ENCODE results near the gene SNRK. TPM values are rescaled to one million over a fixed set of nuclear protein-coding genes. Genes with fewer than 3 reads are reported as not detected.

Gene SNRK
- total RNA-seq, 6 experiments from 2014 or later: 10.0 to 13.8 (median 11.6) TPM

DNA sequence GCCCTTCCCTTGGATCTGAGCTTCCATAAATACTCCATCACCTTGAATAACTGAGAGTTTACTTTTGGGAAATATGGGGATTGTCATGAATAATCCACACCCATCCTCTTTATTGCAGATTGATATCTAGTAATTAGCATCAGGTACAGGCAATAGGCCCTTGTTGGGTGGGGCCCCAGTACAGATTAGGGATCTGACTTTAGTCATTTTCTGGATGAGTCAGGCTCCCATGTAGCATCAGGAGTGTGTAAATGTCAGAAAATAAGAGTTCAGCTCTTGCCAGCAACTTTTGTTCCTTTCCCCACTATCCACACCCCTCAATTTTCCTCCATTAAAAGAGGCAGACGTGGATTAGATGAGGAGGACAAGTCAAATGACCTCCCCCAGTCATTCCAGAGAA is 17.7 kb upstream of the SNRK start:
- Mint-ChIP-seq H3K4me1 (ENCODE audit: low read depth) (no peaks in the 10 kb centered on the region), H3K27ac (no peak overlapping the region), H3K27me3 (ENCODE audit: insufficient read depth) (peaks cover 34% of the 10 kb centered on the region), H3K4me3 (no peak overlapping the region), H3K36me3 (ENCODE audit: low read depth) (no peaks in the 10 kb centered on the region), H3K9me3 (no peaks in the 10 kb centered on the region)
- no peak for DNase-seq
- TF ChIP-seq, protein P1, sequence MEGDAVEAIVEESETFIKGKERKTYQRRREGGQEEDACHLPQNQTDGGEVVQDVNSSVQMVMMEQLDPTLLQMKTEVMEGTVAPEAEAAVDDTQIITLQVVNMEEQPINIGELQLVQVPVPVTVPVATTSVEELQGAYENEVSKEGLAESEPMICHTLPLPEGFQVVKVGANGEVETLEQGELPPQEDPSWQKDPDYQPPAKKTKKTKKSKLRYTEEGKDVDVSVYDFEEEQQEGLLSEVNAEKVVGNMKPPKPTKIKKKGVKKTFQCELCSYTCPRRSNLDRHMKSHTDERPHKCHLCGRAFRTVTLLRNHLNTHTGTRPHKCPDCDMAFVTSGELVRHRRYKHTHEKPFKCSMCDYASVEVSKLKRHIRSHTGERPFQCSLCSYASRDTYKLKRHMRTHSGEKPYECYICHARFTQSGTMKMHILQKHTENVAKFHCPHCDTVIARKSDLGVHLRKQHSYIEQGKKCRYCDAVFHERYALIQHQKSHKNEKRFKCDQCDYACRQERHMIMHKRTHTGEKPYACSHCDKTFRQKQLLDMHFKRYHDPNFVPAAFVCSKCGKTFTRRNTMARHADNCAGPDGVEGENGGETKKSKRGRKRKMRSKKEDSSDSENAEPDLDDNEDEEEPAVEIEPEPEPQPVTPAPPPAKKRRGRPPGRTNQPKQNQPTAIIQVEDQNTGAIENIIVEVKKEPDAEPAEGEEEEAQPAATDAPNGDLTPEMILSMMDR (IDR thresholded peaks at IDR 0.05): no peak

- H3K9me3 Mint-ChIP-seq: no peaks in the 10 kb centered on the region
- H3K36me3 Mint-ChIP-seq (ENCODE audit: low read depth): no peaks in the 10 kb centered on the region
- no peak overlapping the region for H3K4me3 Mint-ChIP-seq
- DNase-seq: no peak
- TF ChIP-seq, protein P1 (IDR thresholded peaks at IDR 0.05): no peak
- no peak overlapping the region for H3K27ac Mint-ChIP-seq
- H3K27me3 Mint-ChIP-seq (ENCODE audit: insufficient read depth): peaks cover 40% of the 10 kb centered on the region
- no peaks in the 10 kb centered on the region for H3K4me1 Mint-ChIP-seq (ENCODE audit: low read depth)
Measured at GRCh38 chr3:43270078-43270477, 16.3 kb upstream of the SNRK start.

- H3K27me3 Mint-ChIP-seq (ENCODE audit: insufficient read depth): peaks cover 37% of the 10 kb centered on the region
- TF ChIP-seq, protein P1 (IDR thresholded peaks at IDR 0.05): no peak
- no peak for DNase-seq
Measured at GRCh38 chr3:43273416-43273815, 12.9 kb upstream of the SNRK start.

GRCh38 chr3:43279082-43279481 is 7.3 kb upstream of the SNRK start:
- Mint-ChIP-seq H3K9me3 (no peaks in the 10 kb centered on the region), H3K4me3 (no peak overlapping the region), H3K27me3 (ENCODE audit: insufficient read depth) (peaks cover 28% of the 10 kb centered on the region), H3K4me1 (ENCODE audit: low read depth) (no peaks in the 10 kb centered on the region), H3K36me3 (ENCODE audit: low read depth) (no peaks in the 10 kb centered on the region), H3K27ac (no peak overlapping the region)
- TF ChIP-seq, protein P1 (IDR thresholded peaks at IDR 0.05): no peak
- DNase-seq: no peak

More at GRCh38 chr3:43273416-43273815, 12.9 kb upstream of the SNRK start:
- Mint-ChIP-seq H3K4me1 (ENCODE audit: low read depth) (no peaks in the 10 kb centered on the region), H3K4me3 (no peak overlapping the region), H3K9me3 (no peaks in the 10 kb centered on the region), H3K27ac (no peak overlapping the region), H3K36me3 (ENCODE audit: low read depth) (no peaks in the 10 kb centered on the region)

GRCh38 chr3:43279532-43279931 is 6.8 kb upstream of the SNRK start:
- peaks cover 24% of the 10 kb centered on the region for H3K27me3 Mint-ChIP-seq (ENCODE audit: insufficient read depth)

More at GRCh38 chr3:43279532-43279931, 6.8 kb upstream of the SNRK start:
- Mint-ChIP-seq H3K36me3 (ENCODE audit: low read depth) (no peaks in the 10 kb centered on the region), H3K9me3 (no peaks in the 10 kb centered on the region), H3K27ac (no peak overlapping the region), H3K4me1 (ENCODE audit: low read depth) (no peaks in the 10 kb centered on the region), H3K4me3 (no peak overlapping the region)
- no peak for DNase-seq
- TF ChIP-seq, protein P1 (IDR thresholded peaks at IDR 0.05): no peak
